Karpas-422 (cell line): ENCODE data around the gene ADAMTS14. TPM values are rescaled to one million over a fixed set of nuclear protein-coding genes. Genes with fewer than 3 reads are reported as not detected.

Experiments used
- DNase-seq: peaks from one replicate; pipeline ENCODE4 v3.0.0-alpha.2; 2015
- H2AFZ ChIP-seq: fragments of 200-600 bp; sonication (generic); 2 replicates; pipeline ENCODE4 v1.6.1; 2014; ENCODE audit warnings: antibody characterized with exemption, low read length, mixed read lengths
- H3K27ac ChIP-seq: fragments of 200-600 bp; sonication (generic); 2 replicates; pipeline ENCODE4 v1.5.1; 2014; ENCODE audit warnings: mild to moderate bottlenecking, low read length, moderate library complexity
- H3K27me3 ChIP-seq: fragments of 200-600 bp; sonication (generic); 2 replicates; pipeline ENCODE4 v1.6.1; 2014; ENCODE audit warnings: low read length, mixed read lengths
- H3K36me3 ChIP-seq: fragments of 200-600 bp; sonication (generic); 2 replicates; pipeline ENCODE4 v1.6.1; 2014; ENCODE audit warnings: low read length, mixed read lengths; ENCODE audit not compliant: insufficient read depth
- H3K4me1 ChIP-seq: fragments of 200-600 bp; sonication (generic); 2 replicates; pipeline ENCODE4 v1.6.1; 2014; ENCODE audit warnings: mild to moderate bottlenecking, low read length, mixed read lengths
- H3K4me2 ChIP-seq: fragments of 200-600 bp; sonication (generic); 2 replicates; pipeline ENCODE4 v1.6.1; 2014; ENCODE audit warnings: low read length, low read depth, mild to moderate bottlenecking; ENCODE audit not compliant: poor library complexity, severe bottlenecking
- H3K4me3 ChIP-seq: fragments of 200-600 bp; sonication (generic); 2 replicates; pipeline ENCODE4 v1.5.1; 2014; ENCODE audit warnings: mild to moderate bottlenecking, antibody characterized with exemption, low read length, mixed read lengths
- H3K79me2 ChIP-seq: fragments of 200-600 bp; sonication (generic); 2 replicates; pipeline ENCODE4 v1.6.1; 2014; ENCODE audit warnings: mild to moderate bottlenecking, low read length, mixed read lengths
- H3K9ac ChIP-seq: fragments of 200-600 bp; sonication (generic); 2 replicates; pipeline ENCODE4 v1.6.0; 2014; ENCODE audit warnings: low read length
- H3K9me2 ChIP-seq: fragments of 200-600 bp; sonication (generic), shearing (Covaris generic); replicated peaks from 2 replicates; pipeline ENCODE4 v1.6.0; 2014; ENCODE audit warnings: mild to moderate bottlenecking, low read length, moderate library complexity; ENCODE audit not compliant: insufficient read depth
- H3K9me3 ChIP-seq: fragments of 300-700, 200-600 bp; sonication (generic); 2 replicates; pipeline ENCODE4 v1.6.1; 2014; ENCODE audit warnings: low read length, mixed read lengths
- H4K20me1 ChIP-seq: fragments of 200-600 bp; sonication (generic); 2 replicates; pipeline ENCODE4 v1.6.1; 2014; ENCODE audit warnings: mild to moderate bottlenecking, antibody characterized with exemption, low read length, low read depth; ENCODE audit not compliant: insufficient read depth
- total RNA-seq: library from RNA; depleted of rRNA; stranded (reverse); fragments of >200 nt; shearing (Covaris generic); gene quantifications from 2 replicates; pipeline ENCODE4 v1.2.3, GENCODE V29; 2014; ENCODE audit warnings: low replicate concordance

The ADAMTS14 gene
- total RNA-seq, 1 experiment from 2014 or later, result not detected

- Histone ChIP-seq H3K36me3 (no peaks in the 10 kb centered on the region), H3K9ac (no peak overlapping the region), H2AFZ (no peak overlapping the region), H4K20me1 (no peaks in the 10 kb centered on the region), H3K27me3 (no peaks in the 10 kb centered on the region), H3K79me2 (no peaks in the 10 kb centered on the region), H3K4me2 (no peak overlapping the region), H3K27ac (no peak overlapping the region), H3K4me3 (no peak overlapping the region), H3K4me1 (no peaks in the 10 kb centered on the region), H3K9me3 (no peaks in the 10 kb centered on the region), H3K9me2 (no peaks in the 10 kb centered on the region)
- DNase-seq, result no peak
These were observed 112.2 kb downstream of the ADAMTS14 start for GRCh38 chr10:70784471-70784870.

DNA sequence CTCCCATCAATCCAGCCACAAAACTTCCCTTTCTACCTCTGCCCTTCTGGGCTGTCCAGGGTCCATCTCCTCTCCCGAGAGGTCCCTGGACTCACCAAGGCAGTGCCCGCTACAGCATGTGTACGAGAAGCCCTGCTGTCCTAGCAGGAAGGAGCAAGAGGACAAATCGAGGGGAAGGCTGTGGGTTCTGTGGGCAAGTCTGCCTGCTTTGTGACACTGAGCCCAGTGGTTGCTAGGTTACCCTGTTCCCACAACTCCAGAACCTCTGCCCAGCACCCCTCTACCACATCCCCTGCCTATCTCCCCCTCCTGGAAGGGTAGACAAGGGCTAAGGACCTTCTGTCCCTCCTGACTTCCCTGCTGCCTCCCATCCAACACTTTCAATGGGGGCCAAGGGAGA, 112.9 kb downstream of the ADAMTS14 start, which contains the start of gene TBATA:
TBATA (minus strand) TSS at position 188 of the 400 bp plus-strand sequence. CDS start 1,998 bp downstream, outside the sequence.
- no peak for DNase-seq
- Histone ChIP-seq H2AFZ (no peak within 1 kb of the TSS), H3K27ac (no peak within 1 kb of the TSS), H4K20me1 (no peaks in the 10 kb centered on the region), H3K4me1 (no peaks in the 10 kb centered on the region), H3K4me3 (no peak within 1 kb of the TSS), H3K27me3 (no peaks in the 10 kb centered on the region), H3K9ac (no peak within 1 kb of the TSS), H3K9me2 (no peaks in the 10 kb centered on the region), H3K36me3 (no peaks in the 10 kb centered on the region), H3K9me3 (no peaks in the 10 kb centered on the region), H3K4me2 (no peak within 1 kb of the TSS), H3K79me2 (no peaks in the 10 kb centered on the region)

GRCh38 chr10:70786799-70787415, 114.6 kb downstream of the ADAMTS14 start:
- H3K4me1 ChIP-seq, result no peaks in the 10 kb centered on the region
- no peaks in the 10 kb centered on the region for H3K9me3 ChIP-seq
- no peaks in the 10 kb centered on the region for H4K20me1 ChIP-seq
- no peak overlapping the region for H3K4me3 ChIP-seq
- H3K9me2 ChIP-seq, result no peaks in the 10 kb centered on the region
- no peaks in the 10 kb centered on the region for H3K79me2 ChIP-seq
- no peak overlapping the region for H2AFZ ChIP-seq
- H3K9ac ChIP-seq, result no peak overlapping the region
- H3K27ac ChIP-seq, result no peak overlapping the region
- DNase-seq, result no peak
- H3K36me3 ChIP-seq, result no peaks in the 10 kb centered on the region
- H3K4me2 ChIP-seq, result no peak overlapping the region
- no peaks in the 10 kb centered on the region for H3K27me3 ChIP-seq

- Histone ChIP-seq H2AFZ (no peak overlapping the region), H3K9me2 (no peaks in the 10 kb centered on the region), H3K4me1 (no peaks in the 10 kb centered on the region), H4K20me1 (no peaks in the 10 kb centered on the region), H3K9ac (no peak overlapping the region), H3K9me3 (no peaks in the 10 kb centered on the region), H3K4me2 (no peak overlapping the region), H3K36me3 (no peaks in the 10 kb centered on the region), H3K79me2 (no peaks in the 10 kb centered on the region), H3K27ac (no peak overlapping the region), H3K27me3 (no peaks in the 10 kb centered on the region), H3K4me3 (no peak overlapping the region)
- DNase-seq, result no peak
These were observed 119.2 kb downstream of the ADAMTS14 start for GRCh38 chr10:70791386-70792039.

GRCh38 chr10:70795613-70796012, 123.3 kb downstream of the ADAMTS14 start:
- no peak overlapping the region for H3K27ac ChIP-seq

DNA sequence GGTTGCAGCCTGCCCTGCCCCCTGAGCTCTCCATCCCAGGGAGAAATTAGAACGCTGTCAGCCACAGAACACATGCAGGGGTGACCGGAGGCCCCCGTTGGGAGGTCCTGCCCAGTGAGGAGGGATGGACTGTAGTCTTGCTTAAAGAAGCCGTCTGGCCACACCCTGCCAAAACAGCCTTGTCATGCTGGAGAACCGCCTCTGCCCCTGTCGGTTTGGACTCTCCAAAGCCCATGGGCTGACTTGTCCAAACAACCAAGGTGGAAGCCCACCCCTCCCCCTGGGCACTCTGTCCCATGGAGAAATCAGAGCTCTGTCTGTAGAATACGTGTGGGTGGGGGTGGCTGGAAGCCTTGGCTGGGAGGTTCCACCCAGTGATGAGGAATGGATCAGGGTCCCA, 125.5 kb downstream of the ADAMTS14 start:
- Histone ChIP-seq H2AFZ (no peak overlapping the region), H3K4me1 (no peaks in the 10 kb centered on the region), H3K9me3 (no peaks in the 10 kb centered on the region), H3K27me3 (no peaks in the 10 kb centered on the region), H3K27ac (no peak overlapping the region), H3K4me3 (no peak overlapping the region), H3K36me3 (no peaks in the 10 kb centered on the region), H3K9me2 (no peaks in the 10 kb centered on the region), H3K9ac (no peak overlapping the region), H3K79me2 (no peaks in the 10 kb centered on the region), H3K4me2 (no peak overlapping the region), H4K20me1 (no peaks in the 10 kb centered on the region)
- no peak for DNase-seq

More at GRCh38 chr10:70795613-70796012, 123.3 kb downstream of the ADAMTS14 start:
- no peaks in the 10 kb centered on the region for H3K9me3 ChIP-seq
- H4K20me1 ChIP-seq, result no peaks in the 10 kb centered on the region
- no peaks in the 10 kb centered on the region for H3K4me1 ChIP-seq
- no peak overlapping the region for H2AFZ ChIP-seq
- no peaks in the 10 kb centered on the region for H3K79me2 ChIP-seq
- H3K9me2 ChIP-seq, result no peaks in the 10 kb centered on the region
- no peak for DNase-seq
- H3K9ac ChIP-seq, result no peak overlapping the region
- no peaks in the 10 kb centered on the region for H3K27me3 ChIP-seq
- no peak overlapping the region for H3K4me2 ChIP-seq
- H3K4me3 ChIP-seq, result no peak overlapping the region
- H3K36me3 ChIP-seq, result no peaks in the 10 kb centered on the region

- Histone ChIP-seq H3K4me3 (no peak overlapping the region), H3K9ac (no peak overlapping the region)
- DNase-seq, result no peak
These were observed 126.8 kb downstream of the ADAMTS14 start for GRCh38 chr10:70799124-70799523.

GRCh38 chr10:70801854-70802253, 129.5 kb downstream of the ADAMTS14 start:
- H3K4me3 ChIP-seq, result no peak overlapping the region
- no peak overlapping the region for H2AFZ ChIP-seq
- H3K4me1 ChIP-seq, result no peaks in the 10 kb centered on the region
- H3K9me2 ChIP-seq, result no peaks in the 10 kb centered on the region
- DNase-seq, result no peak
- 0 out of 2 replicates have a peak, but pooled peaks cover 2% of the 10 kb centered on the region for H3K27me3 ChIP-seq
- no peaks in the 10 kb centered on the region for H3K79me2 ChIP-seq
- no peaks in the 10 kb centered on the region for H3K36me3 ChIP-seq
- H4K20me1 ChIP-seq, result no peaks in the 10 kb centered on the region
- H3K9me3 ChIP-seq, result no peaks in the 10 kb centered on the region
- no peak overlapping the region for H3K9ac ChIP-seq
- no peak overlapping the region for H3K27ac ChIP-seq
- no peak overlapping the region for H3K4me2 ChIP-seq

More at GRCh38 chr10:70799124-70799523, 126.8 kb downstream of the ADAMTS14 start:
- Histone ChIP-seq H3K4me1 (no peaks in the 10 kb centered on the region), H3K9me2 (no peaks in the 10 kb centered on the region), H4K20me1 (no peaks in the 10 kb centered on the region), H3K9me3 (no peaks in the 10 kb centered on the region), H3K27ac (no peak overlapping the region), H3K36me3 (no peaks in the 10 kb centered on the region), H3K4me2 (no peak overlapping the region), H3K27me3 (no peaks in the 10 kb centered on the region), H2AFZ (no peak overlapping the region), H3K79me2 (no peaks in the 10 kb centered on the region)
